Heart left ventricle (tissue), 13 donors: ENCODE measurements around the gene SLC24A5.

Source experiments
- POLR2A ChIP-seq, 2 donors: fragments of 450-650 bp; IDR thresholded peaks; one replicate each; pipeline ENCODE4 v1.6.1; 2017; ENCODE audit warnings: antibody characterized with exemption in 2 of 2, mild to moderate bottlenecking in 2 of 2, moderate library complexity in 2 of 2
- TF ChIP-seq, protein P1 (sequence below), 12 donors: fragments of 200-600 bp; sonication (generic) in 4 of 12; IDR thresholded peaks; one replicate each; pipeline versions ENCODE4 v1.5.0 to v1.8.0; 2018 to 2022; ENCODE audit warnings: antibody characterized with exemption in 12 of 12, mild to moderate bottlenecking in 5 of 12
- donor health status: ischemic (EF 13 %, LVEDD 7.1; RV severe dilation, severe dysfunction).
- donor health status: DM: no; HTN: yes; CAD: no.
- donor health status: DM: no; HTN: no; CAD: no.
- donor health status: ischemic (EF 25% LVEDD 6.9; RV normal size, moderate dysfunction).
- donor health status: ischemic (EF 25% LVEDD 5.7; RV mildly dilated, moderate dysfunction).
- donor health status: ischemic (EF 35%, LVEDD 5.7; RV mildly dilated, moderate dysfunction).
- donor health status: nonischemic (EF 11% LVEDD 7.7; RV severe dilation, severe dysfunction).
- donor health status: DM: yes; HTN: yes; CAD: no.
- donor health status: PGD.
- donor health status: ischemic (EF 29% LVEDD 5.4; RV normal size, mild dysfunction).
- donor health status: nonischemic (EF 23%, LVEDD 6.1; RV moderate dilation, normal function).

DNA sequence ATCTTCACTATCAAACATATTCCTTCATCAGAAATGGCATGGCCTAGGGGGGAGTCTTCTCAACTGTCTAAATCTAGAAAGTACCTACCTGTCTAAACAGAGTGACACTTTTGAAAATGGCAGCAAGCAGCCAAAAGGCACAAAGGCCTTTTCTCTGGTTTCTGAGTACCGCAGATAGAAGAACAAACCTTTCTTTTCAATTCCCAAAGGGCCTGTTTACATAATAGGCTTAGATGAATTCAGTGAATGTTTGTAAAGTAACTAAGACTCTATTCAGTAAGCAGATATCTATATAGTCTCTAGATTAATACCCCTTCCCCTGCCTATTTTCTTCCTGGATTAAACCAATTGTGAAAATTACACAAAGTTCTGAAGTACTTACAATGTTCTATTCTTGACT, 50.2 kb downstream of the SLC24A5 start:
- no peak for TF ChIP-seq POLR2A (IDR thresholded peaks at IDR 0.05)
- TF ChIP-seq, protein P1, sequence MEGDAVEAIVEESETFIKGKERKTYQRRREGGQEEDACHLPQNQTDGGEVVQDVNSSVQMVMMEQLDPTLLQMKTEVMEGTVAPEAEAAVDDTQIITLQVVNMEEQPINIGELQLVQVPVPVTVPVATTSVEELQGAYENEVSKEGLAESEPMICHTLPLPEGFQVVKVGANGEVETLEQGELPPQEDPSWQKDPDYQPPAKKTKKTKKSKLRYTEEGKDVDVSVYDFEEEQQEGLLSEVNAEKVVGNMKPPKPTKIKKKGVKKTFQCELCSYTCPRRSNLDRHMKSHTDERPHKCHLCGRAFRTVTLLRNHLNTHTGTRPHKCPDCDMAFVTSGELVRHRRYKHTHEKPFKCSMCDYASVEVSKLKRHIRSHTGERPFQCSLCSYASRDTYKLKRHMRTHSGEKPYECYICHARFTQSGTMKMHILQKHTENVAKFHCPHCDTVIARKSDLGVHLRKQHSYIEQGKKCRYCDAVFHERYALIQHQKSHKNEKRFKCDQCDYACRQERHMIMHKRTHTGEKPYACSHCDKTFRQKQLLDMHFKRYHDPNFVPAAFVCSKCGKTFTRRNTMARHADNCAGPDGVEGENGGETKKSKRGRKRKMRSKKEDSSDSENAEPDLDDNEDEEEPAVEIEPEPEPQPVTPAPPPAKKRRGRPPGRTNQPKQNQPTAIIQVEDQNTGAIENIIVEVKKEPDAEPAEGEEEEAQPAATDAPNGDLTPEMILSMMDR (IDR thresholded peaks at IDR 0.05): no peak
